ENCODE measurements around the gene SAMHD1.

DNA sequence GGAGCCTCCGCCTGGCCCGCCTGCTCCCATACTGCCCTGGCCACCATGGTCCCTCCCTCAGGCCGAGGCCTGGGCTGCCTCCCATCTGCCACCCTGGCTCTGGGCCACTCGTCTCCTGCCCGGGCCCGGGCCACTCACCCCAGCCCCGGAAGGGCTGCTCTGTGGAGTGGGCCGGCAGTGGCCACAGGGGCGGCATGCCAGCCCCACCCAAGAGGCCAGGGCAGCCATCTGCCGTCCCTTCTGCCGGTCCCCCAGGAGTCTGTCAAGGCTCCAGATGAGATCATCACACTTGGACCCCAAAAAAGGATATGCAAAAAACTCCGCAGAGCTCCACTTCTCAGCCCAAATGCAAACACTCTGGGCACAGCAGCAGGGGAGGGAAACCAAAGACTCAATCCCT, 99.3 kb downstream of the SAMHD1 start:
- TF ChIP-seq GATA2 (IDR thresholded peaks at IDR 0.05; ENCODE audit: low read depth, low read length) (no peak), GATA3 (IDR thresholded peaks at IDR 0.05; ENCODE audit: low read depth, low read length) (no peak)
